CD4-positive, alpha-beta T cell (primary cell): ENCODE results near the gene MTMR2. TPM values are rescaled to one million over a fixed set of nuclear protein-coding genes. Genes with fewer than 3 reads are reported as not detected.

ENCODE experiments used
- ATAC-seq: fragments of 200-7000 bp; cut with Tn5 transposase; one replicate; pipeline ENCODE4 v1.10.0; 2022; ENCODE audit warnings: mild to moderate bottlenecking; ENCODE audit not compliant: poor library complexity
- CTCF ChIA-PET: fragments of 350-600 bp; sonication (Branson Sonifier 250); formaldehyde crosslinking; loops from one replicate; lab custom pipeline; 2021; ENCODE audit warnings: antibody characterized with exemption, inconsistent platforms; lab: Charles Lee
- POLR2A ChIA-PET: fragments of 350-600 bp; sonication (Branson Sonifier 250); formaldehyde crosslinking; loops from one replicate; lab custom pipeline; 2021; ENCODE audit warnings: antibody characterized with exemption, inconsistent platforms; lab: Charles Lee
- DNase-seq, 14 experiments: peaks; one replicate each; pipeline ENCODE4 v3.0.0-alpha.2; 2013 to 2020; ENCODE audit warnings: mixed read lengths in 2 of 14
- H3K27ac ChIP-seq, 2 donors: one replicate each; pipeline versions ENCODE4 v1.5.1 to v1.7.0; 2013; ENCODE audit warnings: low read length in 2 of 2, low read depth in 1 of 2, mild to moderate bottlenecking in 1 of 2
- H3K27me3 ChIP-seq, 2 experiments: 1 replicate in 1 of 2; 2 replicates in 1 of 2; pipeline versions ENCODE4 v1.6.1 to v1.7.0; 2013; ENCODE audit warnings: low read length in 2 of 2, control low read depth in 1 of 2, mild to moderate bottlenecking in 1 of 2, moderate library complexity in 1 of 2; ENCODE audit not compliant: insufficient read depth in 2 of 2, control insufficient read depth in 1 of 2
- H3K36me3 ChIP-seq: one replicate; pipeline ENCODE4 v1.6.1; 2013; ENCODE audit warnings: low read length, control low read depth; ENCODE audit not compliant: insufficient read depth
- H3K4me1 ChIP-seq: one replicate; pipeline ENCODE4 v1.6.1; 2013; ENCODE audit warnings: low read length, control low read depth; ENCODE audit not compliant: insufficient read depth
- H3K4me3 ChIP-seq: one replicate; pipeline ENCODE4 v1.5.1; 2013; ENCODE audit warnings: mild to moderate bottlenecking, low read length, moderate library complexity
- H3K9me3 ChIP-seq, 2 experiments: 1 replicate in 1 of 2; 2 replicates in 1 of 2; pipeline versions ENCODE4 v1.6.1 to v1.7.0; 2013; ENCODE audit warnings: low read length in 2 of 2, mild to moderate bottlenecking in 2 of 2, control low read depth in 1 of 2, moderate library complexity in 1 of 2; ENCODE audit not compliant: control insufficient read depth in 1 of 2, insufficient read depth in 1 of 2
- H3K27ac Mint-ChIP-seq: one replicate; pipeline ENCODE4 v1.8.0; 2020; ENCODE audit warnings: mixed read lengths
- H3K27me3 Mint-ChIP-seq: one replicate; pipeline ENCODE4 v1.8.0; 2021; ENCODE audit warnings: mixed read lengths
- H3K36me3 Mint-ChIP-seq: one replicate; pipeline ENCODE4 v1.8.0; 2021; ENCODE audit warnings: low read depth, mixed read lengths
- H3K4me1 Mint-ChIP-seq: one replicate; pipeline ENCODE4 v1.8.0; 2021; ENCODE audit warnings: low read depth, mixed read lengths
- H3K4me3 Mint-ChIP-seq: one replicate; pipeline ENCODE4 v1.8.0; 2020; ENCODE audit warnings: mild to moderate bottlenecking, mixed read lengths
- H3K9me3 Mint-ChIP-seq: one replicate; pipeline ENCODE4 v1.8.0; 2020; ENCODE audit warnings: mixed read lengths
- intact Hi-C, 2 experiments: fragments of 100-400 bp; cut with DNase I in 1 of 2; cut with micrococcal nuclease in 1 of 2; formaldehyde crosslinking; loops; one replicate each; pipeline versions ENCODE4 v1.15.1 to v1.9.0; 2023 to 2025; cut with DNase I, micrococcal nuclease
- total RNA-seq, 174 experiments: library from RNA in 2 of 174; stranded (reverse) in 2 of 174; gene quantifications; one replicate each; pipeline ENCODE4 v1.2.3 and lab custom pipeline; 2021 to 2026
- TF ChIP-seq, protein P1 (sequence below): fragments of 200-600 bp; IDR thresholded peaks from one replicate; pipeline ENCODE4 v1.8.0; 2022; ENCODE audit warnings: antibody characterized with exemption, mild to moderate bottlenecking

The MTMR2 gene
- total RNA-seq, 2 experiments from 2014 or later: 6.6 to 6.9 TPM

DNA sequence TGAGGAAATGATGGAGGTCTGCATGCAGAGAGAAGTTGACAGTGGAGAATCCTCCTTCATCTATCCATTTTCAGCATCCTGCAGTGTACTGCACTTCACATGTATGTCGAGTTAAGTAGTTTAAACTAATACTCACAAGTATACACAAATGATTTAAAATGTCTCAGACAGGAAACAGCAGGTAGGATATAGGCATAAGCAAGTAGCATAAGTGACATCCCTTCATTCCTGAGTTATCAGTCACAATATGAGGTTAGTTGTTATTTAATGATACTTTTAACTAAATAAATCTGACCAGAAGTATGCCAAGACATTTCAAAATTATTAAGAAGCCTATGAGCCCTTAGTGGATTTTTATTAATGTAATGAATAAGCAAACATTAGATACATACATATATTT is 37.4 kb downstream of the MTMR2 start:
- intact Hi-C loops: no loop called here
- CTCF ChIA-PET: no interaction called here
- no peak for ATAC-seq

GRCh38 chr11:95884802-95885201 is 39.1 kb downstream of the MTMR2 start:
- Mint-ChIP-seq H3K27ac (no peak overlapping the region), H3K4me1 (peaks cover 4% of the 10 kb centered on the region), H3K27me3 (no peaks in the 10 kb centered on the region), H3K36me3 (peaks cover 33% of the 10 kb centered on the region), H3K9me3 (no peaks in the 10 kb centered on the region), H3K4me3 (no peak overlapping the region)
- TF ChIP-seq, protein P1, sequence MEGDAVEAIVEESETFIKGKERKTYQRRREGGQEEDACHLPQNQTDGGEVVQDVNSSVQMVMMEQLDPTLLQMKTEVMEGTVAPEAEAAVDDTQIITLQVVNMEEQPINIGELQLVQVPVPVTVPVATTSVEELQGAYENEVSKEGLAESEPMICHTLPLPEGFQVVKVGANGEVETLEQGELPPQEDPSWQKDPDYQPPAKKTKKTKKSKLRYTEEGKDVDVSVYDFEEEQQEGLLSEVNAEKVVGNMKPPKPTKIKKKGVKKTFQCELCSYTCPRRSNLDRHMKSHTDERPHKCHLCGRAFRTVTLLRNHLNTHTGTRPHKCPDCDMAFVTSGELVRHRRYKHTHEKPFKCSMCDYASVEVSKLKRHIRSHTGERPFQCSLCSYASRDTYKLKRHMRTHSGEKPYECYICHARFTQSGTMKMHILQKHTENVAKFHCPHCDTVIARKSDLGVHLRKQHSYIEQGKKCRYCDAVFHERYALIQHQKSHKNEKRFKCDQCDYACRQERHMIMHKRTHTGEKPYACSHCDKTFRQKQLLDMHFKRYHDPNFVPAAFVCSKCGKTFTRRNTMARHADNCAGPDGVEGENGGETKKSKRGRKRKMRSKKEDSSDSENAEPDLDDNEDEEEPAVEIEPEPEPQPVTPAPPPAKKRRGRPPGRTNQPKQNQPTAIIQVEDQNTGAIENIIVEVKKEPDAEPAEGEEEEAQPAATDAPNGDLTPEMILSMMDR: no peak
- ChIA-PET CTCF (no interaction called here), POLR2A (no interaction called here)
- no peaks in the 10 kb centered on the region for H3K9me3 ChIP-seq
- intact Hi-C loops: no loop called here
- no peak overlapping the region for H3K27ac ChIP-seq
- H3K4me3 ChIP-seq: no peak overlapping the region
- ATAC-seq (no peak), DNase-seq (no peak)
- no peaks in the 10 kb centered on the region for H3K27me3 ChIP-seq
- H3K36me3 ChIP-seq: no peaks in the 10 kb centered on the region
- no peaks in the 10 kb centered on the region for H3K4me1 ChIP-seq

More for the DNA sequence above, 37.4 kb downstream of the MTMR2 start:
- no peaks in the 10 kb centered on the region for H3K27me3 ChIP-seq
- TF ChIP-seq, protein P1: no peak
- Mint-ChIP-seq H3K27me3 (no peaks in the 10 kb centered on the region), H3K9me3 (no peaks in the 10 kb centered on the region), H3K4me1 (peaks cover 4% of the 10 kb centered on the region), H3K27ac (no peak overlapping the region), H3K36me3 (peaks cover 33% of the 10 kb centered on the region), H3K4me3 (no peak overlapping the region)
- DNase-seq: no peak
- H3K36me3 ChIP-seq: no peaks in the 10 kb centered on the region
- no peaks in the 10 kb centered on the region for H3K9me3 ChIP-seq
- POLR2A ChIA-PET: no interaction called here
- no peak overlapping the region for H3K4me3 ChIP-seq
- no peak overlapping the region for H3K27ac ChIP-seq
- no peaks in the 10 kb centered on the region for H3K4me1 ChIP-seq

DNA sequence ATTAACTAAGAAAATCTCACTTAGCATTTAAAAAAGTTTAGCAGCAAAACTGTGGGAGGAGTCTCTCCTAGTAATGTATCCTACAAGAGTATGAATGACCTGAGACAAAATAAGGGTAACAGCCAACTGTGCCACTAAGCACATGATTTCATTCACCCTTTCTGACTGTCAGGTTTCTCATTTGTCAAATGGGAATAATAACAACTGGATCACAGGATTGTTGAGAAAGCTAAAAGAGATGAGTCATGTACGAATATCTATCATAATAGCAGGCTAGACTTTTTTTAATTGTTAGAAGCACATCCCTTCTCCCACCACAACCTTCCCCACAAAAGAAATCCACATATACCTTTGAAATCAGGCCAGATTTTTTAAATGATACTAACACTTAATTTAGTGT is 39.5 kb downstream of the MTMR2 start:
- no peak overlapping the region for H3K27ac Mint-ChIP-seq
- Histone ChIP-seq H3K36me3 (no peaks in the 10 kb centered on the region), H3K27ac (no peak overlapping the region), H3K4me1 (no peaks in the 10 kb centered on the region), H3K27me3 (no peaks in the 10 kb centered on the region), H3K4me3 (no peak overlapping the region), H3K9me3 (no peaks in the 10 kb centered on the region)
- CTCF ChIA-PET: no interaction called here
- POLR2A ChIA-PET: no interaction called here
- H3K4me1 Mint-ChIP-seq: peaks cover 4% of the 10 kb centered on the region
- TF ChIP-seq, protein P1: no peak
- H3K36me3 Mint-ChIP-seq: peaks cover 35% of the 10 kb centered on the region
- H3K27me3 Mint-ChIP-seq: no peaks in the 10 kb centered on the region
- H3K9me3 Mint-ChIP-seq: no peaks in the 10 kb centered on the region
- no peak overlapping the region for H3K4me3 Mint-ChIP-seq
- DNase-seq: no peak
- no peak for ATAC-seq
- intact Hi-C loops: no loop called here
